Measurements from ENCODE around the gene PEX26. TPM values are rescaled to one million over a fixed set of nuclear protein-coding genes. Genes with fewer than 3 reads are reported as not detected.

The PEX26 gene
- total RNA-seq, 1 donor from 2014 or later, result 44.9 TPM

GRCh38 chr22:18055619-18056160 is 22.1 kb upstream of the PEX26 start:
- DNase-seq (ENCODE audit: low read depth, low spot score), result no peak
- no peak overlapping the region for H3K4me3 Mint-ChIP-seq
- TF ChIP-seq CTCF (conservative IDR thresholded peaks at IDR 0.05), result no peak
- no peaks in the 10 kb centered on the region for H3K36me3 Mint-ChIP-seq (ENCODE audit: low read depth)
- H3K9me3 Mint-ChIP-seq, result peaks cover 5% of the 10 kb centered on the region
- peaks cover 57% of the 10 kb centered on the region for H3K4me1 Mint-ChIP-seq
- H3K27ac Mint-ChIP-seq (ENCODE audit: unreplicated experiment), result peak overlapping the region; percentile 90
- H3K27me3 Mint-ChIP-seq (ENCODE audit: low read depth), result no peaks in the 10 kb centered on the region

GRCh38 chr22:18056161-18056666 is 21.6 kb upstream of the PEX26 start:
- TF ChIP-seq CTCF (conservative IDR thresholded peaks at IDR 0.05), result no peak
- Mint-ChIP-seq H3K4me1 (peaks cover 60% of the 10 kb centered on the region), H3K9me3 (peaks cover 5% of the 10 kb centered on the region), H3K27me3 (ENCODE audit: low read depth) (no peaks in the 10 kb centered on the region), H3K4me3 (peak overlapping the region; percentile 8), H3K36me3 (ENCODE audit: low read depth) (no peaks in the 10 kb centered on the region), H3K27ac (ENCODE audit: unreplicated experiment) (peak overlapping the region; percentile 90)
- no peak for DNase-seq (ENCODE audit: low read depth, low spot score)

GRCh38 chr22:18056807-18057474 is 20.8 kb upstream of the PEX26 start:
- H3K9me3 Mint-ChIP-seq, result peaks cover 5% of the 10 kb centered on the region
- H3K27me3 Mint-ChIP-seq (ENCODE audit: low read depth), result no peaks in the 10 kb centered on the region
- H3K27ac Mint-ChIP-seq (ENCODE audit: unreplicated experiment), result peak overlapping the region; percentile 21
- H3K4me1 Mint-ChIP-seq, result peaks cover 63% of the 10 kb centered on the region
- no peaks in the 10 kb centered on the region for H3K36me3 Mint-ChIP-seq (ENCODE audit: low read depth)
- H3K4me3 Mint-ChIP-seq, result no peak overlapping the region
- DNase-seq (ENCODE audit: low read depth, low spot score), result no peak
- TF ChIP-seq CTCF (conservative IDR thresholded peaks at IDR 0.05), result no peak

GRCh38 chr22:18057568-18058209 is 20.1 kb upstream of the PEX26 start:
- Mint-ChIP-seq H3K4me1 (peaks cover 64% of the 10 kb centered on the region), H3K9me3 (peaks cover 2% of the 10 kb centered on the region), H3K4me3 (no peak overlapping the region), H3K36me3 (ENCODE audit: low read depth) (no peaks in the 10 kb centered on the region), H3K27ac (ENCODE audit: unreplicated experiment) (no peak overlapping the region), H3K27me3 (ENCODE audit: low read depth) (no peaks in the 10 kb centered on the region)
- no peak for TF ChIP-seq CTCF (conservative IDR thresholded peaks at IDR 0.05)
- DNase-seq (ENCODE audit: low read depth, low spot score), result no peak

- TF ChIP-seq CTCF (conservative IDR thresholded peaks at IDR 0.05), result no peak
- no peaks in the 10 kb centered on the region for H3K36me3 Mint-ChIP-seq (ENCODE audit: low read depth)
- H3K4me3 Mint-ChIP-seq, result no peak overlapping the region
- no peak overlapping the region for H3K27ac Mint-ChIP-seq (ENCODE audit: unreplicated experiment)
- no peak for DNase-seq (ENCODE audit: low read depth, low spot score)
- H3K27me3 Mint-ChIP-seq (ENCODE audit: low read depth), result no peaks in the 10 kb centered on the region
- peaks cover 72% of the 10 kb centered on the region for H3K4me1 Mint-ChIP-seq
- peaks cover 2% of the 10 kb centered on the region for H3K9me3 Mint-ChIP-seq
Observed at GRCh38 chr22:18058371-18059093, 19.3 kb upstream of the PEX26 start.

All from neural crest cell (in vitro differentiated cells).